ENCODE results near the gene REV3L. TPM values are rescaled to one million over a fixed set of nuclear protein-coding genes. Genes with fewer than 3 reads are reported as not detected.

REV3L gene
- total RNA-seq, 1 donor from 2014 or later: 71.2 TPM

GRCh38 chr6:111471533-111471932, 11.5 kb downstream of the REV3L start:
- DNase-seq (ENCODE audit: low read depth): no peak

- no peak for DNase-seq (ENCODE audit: low read depth)
Measured at GRCh38 chr6:111470991-111471390, 12.0 kb downstream of the REV3L start.

DNA sequence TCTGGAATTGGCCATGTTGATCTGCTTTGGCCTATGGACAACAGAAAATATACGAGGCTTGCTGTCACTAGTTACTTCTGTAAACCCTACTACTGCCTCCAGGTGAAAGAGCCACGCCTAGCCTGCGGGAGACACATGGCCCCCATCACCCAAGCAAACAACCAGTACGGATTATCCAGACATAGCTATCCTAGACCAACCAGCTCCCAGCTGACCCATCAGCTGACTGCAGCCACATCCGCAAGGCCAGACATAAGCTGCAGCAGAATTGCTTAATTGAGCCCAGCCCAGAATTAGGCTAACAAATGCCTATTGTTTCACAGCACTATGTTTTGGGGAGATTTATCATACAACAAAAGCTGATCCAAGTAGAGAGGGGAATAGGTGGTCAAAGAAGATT, 13.5 kb downstream of the REV3L start:
- no peak for DNase-seq (ENCODE audit: low read depth)

GRCh38 chr6:111468329-111469012, 14.5 kb downstream of the REV3L start:
- DNase-seq (ENCODE audit: low read depth): no peak

- DNase-seq (ENCODE audit: low read depth): no peak
Measured at GRCh38 chr6:111464184-111464583, 18.8 kb downstream of the REV3L start.

DNA sequence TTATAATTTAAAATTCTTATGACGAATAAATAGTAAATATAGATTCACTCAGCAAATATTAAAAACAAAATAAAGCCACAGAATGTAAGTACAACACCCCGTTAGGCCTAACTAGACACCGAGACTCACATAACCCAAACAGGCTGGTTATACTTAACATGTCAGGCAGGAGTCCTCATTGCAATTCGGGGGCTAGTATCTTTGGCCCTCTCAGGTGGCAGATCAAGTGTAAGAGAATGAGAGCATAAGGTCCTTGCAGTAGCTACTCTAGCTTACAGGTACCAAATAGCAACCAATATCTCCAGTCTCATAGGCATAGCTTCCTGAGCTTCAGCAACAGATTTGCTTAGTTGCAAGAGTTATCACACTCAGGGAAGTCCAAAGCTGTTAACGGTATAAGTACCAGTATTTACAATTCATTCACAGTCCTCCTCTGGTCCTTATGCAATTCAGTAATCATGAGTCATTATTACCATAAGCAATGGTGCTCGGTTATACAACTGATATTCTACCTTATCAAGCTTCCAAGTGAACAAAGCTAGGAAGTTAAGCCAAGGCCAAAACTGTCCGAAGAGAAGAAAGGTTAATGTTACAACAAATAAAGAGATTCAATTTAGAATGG, 20.1 kb downstream of the REV3L start:
- no peak for DNase-seq (ENCODE audit: low read depth)

- DNase-seq (ENCODE audit: low read depth): no peak
Measured at GRCh38 chr6:111461860-111462259, 21.2 kb downstream of the REV3L start.

- DNase-seq (ENCODE audit: low read depth): no peak
Measured at GRCh38 chr6:111458670-111459232, 24.3 kb downstream of the REV3L start.

DNA sequence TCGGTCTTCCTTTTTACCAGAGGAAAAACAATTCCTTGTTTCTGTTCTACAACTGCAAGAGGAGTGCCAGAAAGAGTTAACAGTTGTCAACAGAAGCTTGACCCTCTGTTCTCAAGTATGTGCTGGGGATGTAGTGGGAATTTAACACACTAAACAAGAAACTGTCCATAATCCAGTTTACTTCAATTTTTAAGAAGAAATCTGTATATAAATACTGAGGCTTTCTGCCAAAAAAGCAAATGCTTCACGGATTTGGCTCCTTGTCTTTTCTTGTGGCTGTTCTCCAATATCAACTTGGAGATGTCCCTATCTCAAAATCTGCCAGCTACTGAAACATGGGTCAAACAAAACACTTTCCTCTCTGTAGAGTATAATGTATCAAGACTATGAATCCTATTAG, 26.8 kb downstream of the REV3L start:
- no peak for DNase-seq (ENCODE audit: low read depth)

- DNase-seq (ENCODE audit: low read depth): no peak
Measured at GRCh38 chr6:111450636-111451035, 32.4 kb downstream of the REV3L start.

DNA sequence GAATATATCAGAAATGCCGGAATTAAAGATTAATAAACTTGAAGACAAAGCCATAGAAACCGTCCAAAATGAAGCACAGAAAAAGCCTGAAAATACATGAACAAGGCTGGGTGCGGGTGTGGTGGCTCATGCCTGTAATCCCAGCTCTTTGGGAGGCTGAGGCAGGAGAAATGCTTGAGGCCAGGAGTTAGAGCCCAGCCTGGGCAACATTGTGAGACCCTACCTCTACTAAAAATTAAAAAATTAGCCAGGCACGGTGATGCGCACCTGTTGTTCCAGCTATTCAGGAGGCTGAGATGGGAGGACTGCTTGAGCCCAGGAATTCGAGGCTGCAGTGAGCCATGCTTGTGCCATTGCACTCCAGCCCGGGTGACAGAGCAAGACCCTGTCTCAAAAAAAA, 32.9 kb downstream of the REV3L start:
- no peak for DNase-seq (ENCODE audit: low read depth)

DNA sequence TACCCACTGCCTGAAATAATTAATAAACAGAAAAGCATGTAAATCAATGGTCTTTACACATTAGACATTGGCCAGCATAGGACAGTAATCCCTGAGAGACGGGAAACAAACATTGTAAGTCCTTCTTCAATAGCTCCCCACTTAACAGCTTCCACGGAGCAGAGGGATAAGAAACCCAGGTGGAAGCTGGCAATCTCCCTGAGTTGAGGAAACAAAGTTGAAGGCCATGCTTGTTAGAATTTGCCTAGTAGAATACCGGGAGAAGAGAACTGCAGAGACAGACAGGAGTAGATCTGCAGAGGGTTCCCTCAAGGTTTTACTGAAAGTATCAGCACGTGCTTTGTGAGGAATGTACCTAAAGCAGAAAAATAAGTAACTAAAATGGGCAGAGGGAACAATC, 33.9 kb downstream of the REV3L start:
- no peak for DNase-seq (ENCODE audit: low read depth)

DNA sequence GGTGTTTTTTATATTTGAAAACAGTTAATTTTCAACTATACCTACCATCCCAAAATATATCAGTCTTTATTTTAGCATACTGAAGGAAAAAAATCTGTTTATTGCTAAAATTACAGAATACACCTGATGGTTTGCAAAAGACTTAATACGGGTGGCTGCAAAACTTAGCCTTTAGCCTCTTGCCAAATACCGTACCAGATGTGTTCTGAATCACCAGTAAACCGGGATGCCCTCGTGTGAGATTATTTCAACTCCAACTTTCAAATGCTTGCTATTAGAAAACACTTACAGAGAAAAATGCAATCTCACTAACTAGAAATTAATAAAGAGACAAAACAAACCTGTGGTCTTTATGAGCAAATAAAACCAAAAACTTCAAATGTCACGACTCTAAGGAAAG, 36.0 kb downstream of the REV3L start:
- DNase-seq (ENCODE audit: low read depth): no peak

DNA sequence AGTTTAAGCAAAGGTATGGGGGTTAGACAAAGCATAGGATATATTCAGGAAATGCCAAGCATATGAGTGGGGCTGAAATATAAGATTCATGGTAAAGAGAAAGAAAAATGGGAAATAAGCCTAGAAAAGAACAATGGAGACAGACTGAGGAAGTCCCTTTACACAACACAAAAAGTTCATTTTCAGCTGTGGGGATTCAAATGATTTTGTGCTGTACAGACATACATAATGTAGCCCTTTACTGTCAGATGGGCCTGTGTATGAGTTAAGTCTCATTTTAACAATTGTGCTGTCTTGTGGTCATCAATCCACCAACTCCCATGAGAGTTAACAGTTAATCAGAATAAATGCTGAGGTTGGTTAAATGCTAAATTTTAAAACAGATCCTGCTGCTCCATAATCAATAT, 37.2 kb downstream of the REV3L start:
- no peak for DNase-seq (ENCODE audit: low read depth)

GRCh38 chr6:111444794-111445193, 38.2 kb downstream of the REV3L start:
- no peak for DNase-seq (ENCODE audit: low read depth)

DNA sequence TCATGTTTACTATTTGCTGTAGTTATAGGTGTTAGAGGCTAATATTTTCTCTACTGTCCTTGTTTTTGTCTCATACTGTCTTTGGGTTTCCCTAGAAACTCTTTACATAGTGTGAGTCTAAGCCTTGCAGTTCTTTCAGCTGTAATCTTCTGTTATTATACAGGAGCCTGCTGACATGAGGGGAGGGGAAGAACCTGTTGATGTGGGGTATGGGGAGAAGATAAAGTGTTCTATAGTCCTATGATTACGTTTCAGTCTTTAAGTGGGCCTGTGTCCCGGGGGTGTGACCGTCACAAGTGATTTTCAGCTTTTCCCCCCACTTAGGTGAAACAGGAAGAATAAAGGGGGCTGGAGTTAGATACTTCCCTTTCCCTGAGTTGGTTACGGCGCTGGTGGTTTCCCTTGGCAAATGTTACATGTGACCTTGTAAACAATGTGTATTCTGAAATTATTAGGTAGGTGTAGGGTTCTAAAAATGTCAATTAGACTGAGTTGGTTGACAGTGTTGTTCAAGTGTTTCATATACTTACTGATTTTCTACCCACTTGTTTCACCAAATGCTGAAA, 41.3 kb downstream of the REV3L start:
- no peak for DNase-seq (ENCODE audit: low read depth)

DNA sequence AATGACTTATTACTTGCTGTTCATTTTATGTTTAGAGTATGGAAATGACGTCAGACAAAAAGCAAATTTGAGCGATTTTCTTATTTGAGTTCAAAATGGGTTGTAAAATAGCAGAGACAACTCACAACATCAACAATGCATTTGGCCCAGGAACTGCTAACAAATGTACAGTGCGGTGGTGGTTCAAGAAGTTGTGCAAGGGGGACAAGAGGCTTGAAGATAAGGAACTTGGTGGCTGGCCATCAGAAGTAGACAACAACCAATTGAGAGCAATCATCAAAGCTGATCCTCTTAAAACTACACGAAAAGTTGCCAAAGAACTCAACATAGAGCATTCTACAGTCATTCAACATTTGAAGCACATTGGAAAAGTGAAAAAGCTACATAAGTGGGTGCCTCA, 43.8 kb downstream of the REV3L start:
- no peak for DNase-seq (ENCODE audit: low read depth)

DNA sequence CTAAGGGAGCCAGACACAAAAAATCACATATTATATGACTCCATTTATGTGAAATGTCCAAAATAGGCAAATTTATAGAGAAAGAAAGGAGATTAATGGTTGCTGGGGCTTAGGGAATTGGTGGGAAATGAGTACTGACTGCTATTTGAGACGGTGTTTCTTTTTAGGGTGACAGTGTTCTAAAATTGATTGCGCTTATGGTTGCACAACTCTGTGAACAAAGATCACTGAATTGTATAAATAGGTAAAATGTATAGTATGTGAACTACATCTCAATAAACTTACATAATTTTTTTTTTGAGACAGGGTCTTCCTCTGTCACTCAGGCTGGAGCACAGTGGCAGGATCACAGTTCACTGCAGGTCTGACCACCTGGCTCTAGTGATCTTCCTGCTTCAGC, 45.4 kb downstream of the REV3L start:
- no peak for DNase-seq (ENCODE audit: low read depth)

- no peak for DNase-seq (ENCODE audit: low read depth)
Measured at GRCh38 chr6:111432511-111432910, 50.5 kb downstream of the REV3L start.

DNA sequence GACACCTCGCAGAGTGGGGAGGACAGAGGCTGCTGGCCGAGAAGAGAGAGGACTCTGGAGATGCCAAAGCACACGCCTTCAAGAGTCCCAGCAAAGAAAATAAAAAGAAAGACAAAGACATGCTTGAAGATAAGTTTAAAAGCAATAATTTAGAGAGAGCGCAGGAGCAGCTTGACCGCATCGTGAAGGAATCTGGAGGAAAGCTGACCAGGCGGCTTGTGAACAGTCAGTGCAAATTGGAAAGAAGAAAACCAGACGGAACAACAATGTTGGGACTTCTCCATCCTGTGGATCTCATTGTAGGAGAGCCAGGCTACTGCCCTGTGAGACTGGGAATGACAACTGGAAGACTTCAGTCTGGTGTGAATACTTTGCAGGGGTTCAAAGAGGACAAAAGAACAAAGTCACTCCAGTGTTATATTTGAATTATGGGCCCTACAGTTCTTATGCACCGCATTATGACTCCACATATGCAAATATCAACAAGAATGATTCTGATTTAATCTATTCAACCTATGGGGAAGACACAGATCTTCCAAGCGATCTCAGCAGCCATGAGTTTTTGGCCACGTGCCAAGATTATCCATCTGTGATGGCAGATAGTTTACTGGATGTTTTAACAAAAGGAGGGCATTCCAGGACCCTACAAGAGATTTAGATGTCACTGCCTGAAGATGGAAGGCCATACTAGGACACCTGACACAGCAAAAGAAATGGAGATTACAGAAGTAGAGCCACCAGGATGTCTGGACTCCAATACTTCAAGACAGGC, 52.2 kb downstream of the REV3L start:
- DNase-seq (ENCODE audit: low read depth): no peak

DNA sequence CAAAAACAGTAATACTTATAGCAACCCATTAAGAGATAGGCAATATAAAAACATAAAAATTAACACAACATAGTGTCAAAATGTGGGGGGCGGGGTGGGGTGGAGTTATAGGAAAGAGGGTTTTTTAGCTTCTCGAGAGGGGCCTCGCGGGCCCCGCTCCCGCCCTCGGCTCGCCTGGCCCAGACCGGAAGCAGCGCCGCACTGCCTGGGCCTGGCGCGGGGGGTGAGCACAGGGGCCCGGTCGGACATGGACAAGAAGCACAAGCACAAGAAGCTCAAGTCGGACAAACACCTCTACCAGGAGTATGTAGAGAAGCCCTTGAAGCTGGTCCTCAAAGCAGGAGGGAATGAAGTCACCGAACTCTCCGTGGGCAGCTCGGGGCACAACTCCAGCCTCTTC, 53.4 kb downstream of the REV3L start:
- no peak for DNase-seq (ENCODE audit: low read depth)

DNA sequence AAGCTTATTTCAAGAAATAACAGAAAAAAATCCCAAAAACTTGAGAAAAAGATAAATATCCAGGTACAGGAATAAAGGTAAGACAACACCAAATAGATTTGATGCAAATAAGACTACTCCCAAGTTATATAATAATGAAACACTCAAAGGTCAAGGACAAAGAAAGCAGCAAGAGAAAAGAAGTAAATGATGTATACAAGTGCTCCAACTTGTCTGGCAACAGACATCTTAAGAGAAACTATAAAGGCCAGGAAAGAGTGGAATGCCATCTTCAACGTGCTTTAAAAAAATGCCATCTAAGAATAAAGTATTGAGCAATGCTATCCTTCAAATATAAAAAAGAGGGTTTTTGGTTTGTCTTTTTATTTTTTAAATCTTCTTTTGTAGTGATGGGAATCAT, 54.2 kb downstream of the REV3L start:
- DNase-seq (ENCODE audit: low read depth): no peak
